Measurements from ENCODE around the gene REXO4.

GRCh38 chr9:133427658-133428348 is 10.0 kb upstream of the REXO4 start:
- TF ChIP-seq CTCF (IDR thresholded peaks at IDR 0.05) (no peak), POLR2A (IDR thresholded peaks at IDR 0.05) (no peak)

Measured in gastroesophageal sphincter (tissue), 3 donors.